ENCODE measurements around the gene SNAI3.
"Not testable (repeated sequence)": the region's sequence is repeated elsewhere in the genome, so short reads cannot be mapped to it uniquely, and the experiment has no call there.

Gene SNAI3

DNA sequence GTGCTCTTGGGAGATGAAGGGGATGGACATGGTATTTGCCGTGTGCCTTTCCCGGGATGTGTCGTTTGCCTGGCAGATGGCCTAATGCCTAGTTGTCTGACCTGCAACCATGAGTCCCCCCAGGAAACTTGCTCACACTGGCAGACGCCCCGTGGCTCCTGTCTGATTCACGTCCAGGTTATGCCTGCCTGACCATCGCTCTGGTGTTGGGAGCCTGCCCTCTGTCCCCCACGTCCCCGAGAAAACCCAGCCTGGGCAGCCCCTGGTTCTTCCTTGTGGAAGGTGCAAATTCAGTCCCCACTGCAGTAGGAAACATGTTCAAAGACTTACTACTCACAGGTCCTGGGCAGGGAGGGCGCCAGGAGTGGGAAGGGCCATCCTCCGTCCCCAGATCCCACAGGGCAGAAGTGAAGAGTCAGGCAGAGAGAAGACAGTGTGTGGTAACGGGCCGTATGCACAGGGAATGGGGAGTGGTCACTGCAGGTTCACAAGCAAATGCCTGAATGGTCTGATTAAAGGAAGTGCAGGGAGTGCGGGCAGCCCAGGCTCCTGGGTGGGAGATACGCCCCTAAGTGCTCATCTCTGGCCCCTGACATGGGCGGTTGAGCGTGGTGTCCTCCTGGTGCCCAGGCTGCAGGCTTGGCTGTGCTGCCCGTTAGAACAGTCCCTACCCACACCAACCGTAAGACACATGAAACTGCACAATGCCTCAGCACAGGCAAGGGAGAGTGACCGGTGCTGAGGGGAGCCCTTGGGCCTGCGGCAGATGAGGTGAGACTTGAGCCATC is 4.2 kb upstream of the SNAI3 start:
- no peak for DNase-seq

GRCh38 chr16:88688013-88688778 is 1.9 kb upstream of the SNAI3 start:
- peak; percentile 72 to 81 for DNase-seq

DNA sequence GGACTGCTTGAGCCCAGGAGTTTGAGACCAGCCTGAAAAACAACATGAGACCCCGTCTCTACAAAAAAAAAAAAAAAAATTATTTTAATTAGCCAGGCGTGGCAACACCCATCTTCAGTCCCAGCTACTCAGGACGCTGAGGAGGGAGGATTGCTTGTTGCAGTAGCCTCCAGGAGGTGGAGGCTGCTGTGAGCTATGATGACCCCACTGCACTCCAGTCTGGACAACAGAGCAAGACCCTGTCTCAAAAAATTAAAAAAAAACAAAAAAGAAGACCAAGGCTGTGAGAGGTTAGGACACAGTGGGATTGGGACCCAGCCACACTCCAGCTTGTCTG is 1.3 kb upstream of the SNAI3 start:
- DNase-seq = no peak

- no peak for DNase-seq
These were observed 908 bp upstream of the SNAI3 start for GRCh38 chr16:88687254-88687576.

DNA sequence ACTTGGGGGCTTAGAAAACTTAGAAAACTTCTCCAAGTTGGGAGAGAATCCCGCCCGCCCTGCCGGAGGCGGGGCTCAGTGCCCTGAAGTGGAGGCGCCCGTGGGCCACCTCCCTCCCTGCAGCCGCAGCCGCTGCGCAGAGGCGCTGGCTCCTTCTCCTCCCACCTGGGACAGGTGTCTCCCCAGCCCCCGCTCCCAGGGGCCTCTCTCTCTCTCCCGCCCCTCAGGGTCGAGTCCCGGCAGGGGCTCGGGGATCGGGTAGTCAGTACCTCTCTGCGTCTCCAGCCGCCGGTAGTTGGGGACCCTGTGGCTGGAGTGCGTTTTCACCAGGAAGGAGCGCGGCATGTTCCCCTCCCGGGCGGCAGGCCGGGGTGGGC is 257 bp downstream of the SNAI3 start:
- DNase-seq = peak; percentile 14 to 77

GRCh38 chr16:88685156-88686061 is 898 bp downstream of the SNAI3 start:
- DNase-seq = peak; percentile 13 to 16

- DNase-seq = no peak
These were observed 1.6 kb downstream of the SNAI3 start for GRCh38 chr16:88684569-88685155.

GRCh38 chr16:88681709-88682451 is 4.4 kb downstream of the SNAI3 start:
- no peak for DNase-seq

GRCh38 chr16:88681084-88681680 is 5.1 kb downstream of the SNAI3 start:
- peak in 1 of 2 experiments; percentile 30 for DNase-seq

- DNase-seq = no peak
These were observed 5.7 kb downstream of the SNAI3 start for GRCh38 chr16:88680554-88681083.

DNA sequence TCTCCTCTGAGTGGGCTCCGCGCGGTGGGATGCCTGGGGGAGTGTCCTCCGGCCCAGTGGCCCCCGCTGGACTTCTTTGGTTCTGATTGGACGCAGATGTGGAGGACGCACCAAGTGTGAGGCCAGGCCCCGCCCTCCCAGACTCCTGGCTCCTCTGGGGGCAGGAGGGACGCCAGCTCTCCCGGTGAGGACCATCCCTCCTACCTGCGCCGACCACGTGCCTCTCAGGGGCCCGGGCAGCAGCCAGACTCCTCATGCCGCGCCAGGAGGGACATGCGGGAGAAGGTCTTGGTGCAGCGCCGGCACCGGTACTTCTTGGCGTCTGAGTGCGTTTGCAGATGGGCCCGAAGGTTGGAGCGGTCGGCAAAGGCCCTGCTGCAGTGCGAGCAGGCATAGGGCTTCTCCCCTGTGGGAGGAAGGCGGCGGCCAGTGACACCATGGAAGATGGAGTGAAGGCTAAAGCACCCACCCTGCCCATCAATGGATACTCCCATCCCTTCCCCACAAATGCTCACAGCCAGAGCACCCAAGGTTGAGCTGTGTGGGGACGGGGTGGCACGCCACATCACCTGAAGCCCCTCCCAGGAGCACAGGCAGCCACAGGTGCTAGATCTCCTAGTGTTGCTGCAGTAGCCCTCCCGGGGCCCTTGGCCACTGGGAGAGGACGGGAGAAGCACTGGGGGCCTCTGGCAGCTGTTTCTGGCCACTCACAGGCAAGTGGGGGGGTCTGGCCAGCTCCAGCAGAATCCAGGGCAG is 7.9 kb downstream of the SNAI3 start:
- peak; percentile 14 to 21 for DNase-seq

- DNase-seq = no peak
These were observed 8.6 kb downstream of the SNAI3 start for GRCh38 chr16:88677721-88678120.

DNA sequence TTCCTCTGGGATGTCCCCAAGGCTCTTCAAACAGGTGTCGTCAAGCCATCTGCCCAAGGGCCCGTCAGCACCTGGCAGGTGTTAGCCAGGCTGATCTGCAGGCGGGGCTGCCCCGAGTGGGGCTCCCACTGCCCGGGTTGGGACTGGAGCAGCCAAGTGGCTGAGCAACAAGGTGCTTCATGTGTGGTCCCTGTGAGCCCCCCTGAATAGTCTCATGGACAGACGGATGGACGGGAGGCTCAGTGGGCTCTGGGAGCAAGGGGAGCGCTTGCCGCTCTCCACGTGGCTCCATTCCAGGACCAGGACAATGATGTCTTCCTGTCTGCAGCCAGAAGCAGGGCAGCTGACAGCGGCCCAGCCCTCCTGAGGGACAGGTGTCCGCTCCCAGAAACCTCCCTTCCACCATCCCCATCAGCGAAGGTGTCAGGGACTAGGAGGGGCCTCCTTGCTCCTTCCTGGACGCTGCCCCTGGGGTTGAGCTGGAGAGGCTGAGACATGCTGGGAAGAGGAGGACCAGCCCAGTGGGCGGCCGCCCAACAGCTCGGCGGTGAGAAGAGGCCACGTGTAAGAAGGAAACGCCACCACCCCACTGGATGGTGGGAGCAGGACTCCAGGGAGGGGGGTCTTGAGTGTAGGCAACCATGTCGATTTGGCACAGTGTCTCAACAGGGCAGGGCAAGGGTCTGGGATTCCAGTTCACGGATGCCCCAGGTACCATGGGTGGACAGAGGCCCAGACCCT is 9.6 kb downstream of the SNAI3 start:
- no peak for DNase-seq

DNA sequence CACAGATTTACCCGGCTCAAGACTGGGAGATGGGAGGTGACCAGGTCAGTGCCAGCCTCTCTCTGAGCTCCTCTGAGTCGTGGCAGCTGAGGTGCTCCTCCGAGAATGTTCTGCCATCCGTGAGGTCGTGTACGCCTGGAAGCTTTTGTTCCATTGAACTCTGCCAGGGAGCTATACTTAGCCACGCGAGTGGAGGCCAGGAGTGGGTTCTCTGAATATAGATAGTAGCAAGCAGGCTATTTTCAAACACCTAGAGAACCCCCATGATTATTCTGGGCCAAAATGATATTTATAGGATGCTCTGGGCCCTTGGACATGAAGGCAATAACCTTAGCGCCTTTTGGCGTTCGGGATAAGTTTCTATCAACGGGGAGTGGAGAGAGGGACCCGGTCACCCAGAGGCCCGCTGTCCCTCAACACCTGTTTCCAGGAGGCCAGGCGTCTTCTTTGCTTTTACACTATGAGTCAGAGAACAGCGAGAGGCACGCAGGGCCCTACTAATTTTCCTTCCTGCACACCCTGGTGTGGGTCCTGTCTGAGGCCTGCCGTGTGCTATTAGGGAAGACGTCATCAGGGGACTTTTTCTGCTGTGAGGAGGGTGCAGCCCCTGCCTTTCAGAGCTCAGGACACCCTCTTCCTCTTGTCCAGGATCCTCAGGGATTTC is 12.5 kb downstream of the SNAI3 start:
- no peak for DNase-seq

DNA sequence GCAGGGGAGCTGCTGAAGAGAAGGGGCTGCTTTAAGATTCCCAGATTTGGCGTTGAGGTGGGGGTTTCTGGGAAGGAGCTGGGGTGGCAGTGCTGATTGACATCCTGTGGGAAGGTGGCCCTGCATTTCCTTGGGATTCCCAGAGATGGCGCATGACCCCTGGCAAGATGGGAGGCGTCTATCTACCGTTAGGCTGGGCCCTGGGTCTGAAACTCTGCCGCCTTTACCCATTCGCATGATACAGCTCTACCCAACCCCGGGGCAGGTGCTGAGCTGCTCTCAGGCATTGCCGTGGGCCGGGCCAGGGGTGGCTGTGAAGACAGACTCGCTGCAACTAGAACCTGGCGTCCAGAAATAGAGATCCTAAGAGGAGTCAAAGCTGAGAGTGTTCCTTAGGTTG is 13.5 kb downstream of the SNAI3 start:
- peak in 1 of 2 experiments; percentile 54 for DNase-seq

DNA sequence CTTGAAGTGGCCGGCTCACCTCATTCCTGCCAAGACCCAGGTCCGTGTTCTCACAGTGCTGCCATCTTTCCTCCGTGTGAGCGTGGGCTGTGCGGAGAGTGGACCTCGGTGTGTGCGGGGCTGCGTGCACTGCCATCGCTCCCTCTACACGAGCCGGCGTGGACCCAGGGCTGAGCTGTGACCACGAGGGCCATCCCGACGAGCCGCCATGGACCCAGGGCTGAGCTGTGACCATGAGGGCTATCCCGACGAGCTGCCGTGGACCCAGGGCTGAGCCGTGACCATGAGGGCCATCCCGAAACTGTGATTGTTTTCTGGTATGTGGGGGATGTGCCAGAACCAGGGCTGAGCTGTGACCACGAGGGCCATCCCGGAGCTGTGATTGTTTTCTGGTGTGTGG is 14.5 kb downstream of the SNAI3 start:
- no peak for DNase-seq

DNA sequence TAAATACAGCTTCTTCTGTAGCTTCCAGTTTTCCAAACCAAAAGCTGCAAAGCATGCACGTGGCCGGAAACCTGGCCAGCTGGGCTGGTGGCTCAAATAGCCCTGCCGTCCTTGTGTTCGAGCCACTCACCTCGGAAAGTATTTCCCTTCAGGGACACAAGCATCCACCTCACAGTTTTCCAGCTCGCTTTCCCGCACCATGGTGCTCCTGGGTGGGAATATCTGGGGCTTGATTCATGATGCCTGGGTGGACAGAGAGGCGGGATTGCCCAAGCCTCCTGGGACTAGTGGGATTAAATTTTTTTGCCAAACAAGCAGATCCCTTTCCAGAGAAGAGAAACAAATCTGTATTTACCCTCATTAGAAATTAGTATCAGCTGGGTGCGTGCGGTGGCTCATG is 16.3 kb downstream of the SNAI3 start:
- DNase-seq = no peak

DNA sequence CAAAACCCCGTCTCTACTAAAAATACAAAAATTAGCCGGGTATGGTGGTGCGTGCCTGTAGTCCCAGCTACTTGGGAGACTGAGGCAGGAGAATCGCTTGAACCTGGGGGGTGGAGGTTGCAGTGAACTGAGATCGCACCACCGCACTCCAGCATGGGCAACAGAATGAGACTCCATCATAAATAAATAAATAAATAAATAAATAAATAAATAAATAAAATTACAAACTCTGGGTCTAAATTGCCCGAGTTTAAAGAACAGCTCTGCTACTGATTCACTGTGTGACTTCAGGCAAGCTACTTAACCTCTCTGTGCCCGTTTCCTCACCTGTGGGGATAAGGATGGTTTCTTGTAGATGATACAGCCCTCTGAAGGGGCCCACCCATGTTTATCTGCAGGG is 16.8 kb downstream of the SNAI3 start:
- not testable (repeated sequence) for DNase-seq

DNA sequence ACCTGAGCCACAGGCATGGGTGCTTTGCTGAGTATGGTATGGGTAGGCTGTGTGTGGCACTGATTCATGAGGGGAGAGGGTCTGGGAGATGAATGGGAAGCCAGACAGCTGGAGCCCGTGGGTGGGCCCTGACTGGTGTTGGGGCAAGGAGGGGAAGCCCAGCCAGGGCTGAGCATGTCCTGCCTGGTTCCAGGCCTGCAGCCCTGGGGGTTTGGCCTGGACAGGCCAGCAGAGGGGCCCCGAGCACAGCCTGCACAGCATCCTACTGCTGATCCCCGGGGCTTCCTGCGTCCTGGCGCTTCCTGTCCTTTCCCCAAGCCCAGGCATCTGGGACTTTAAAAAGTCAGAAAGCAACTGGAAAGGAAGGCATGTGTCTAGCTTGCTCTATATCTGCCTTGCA is 18.8 kb downstream of the SNAI3 start:
- no peak for DNase-seq

- no peak for DNase-seq
These were observed 20.7 kb downstream of the SNAI3 start for GRCh38 chr16:88665570-88665969.

Measured in NCI-H526 (cell line).